K562 (cell line): ENCODE data around the gene TMEM53. TPM values are rescaled to one million over a fixed set of nuclear protein-coding genes. Genes with fewer than 3 reads are reported as not detected.

Experiments
- ATF6 ChIP-seq: sonication (generic); formaldehyde crosslinking; IDR thresholded peaks from 2 replicates; pipeline ENCODE4 v1.4.0; 2020; ENCODE audit warnings: mild to moderate bottlenecking, missing genetic modification reagents
- CBFA2T2 ChIP-seq: fragments of 450-650 bp; conservative IDR thresholded peaks from 2 replicates; pipeline ENCODE4 v1.6.1; 2017; ENCODE audit warnings: mild to moderate bottlenecking
- EHMT2 ChIP-seq: fragments of 450-650 bp; IDR thresholded peaks from 2 replicates; pipeline ENCODE4 v1.6.1; 2018; ENCODE audit warnings: antibody characterized with exemption
- GTF2F1 ChIP-seq: IDR thresholded peaks from 2 replicates; pipeline ENCODE4 v1.6.1; 2011; ENCODE audit warnings: low read depth, low read length, improper control_type of control experiment
- LEF1 ChIP-seq: fragments of 450-650 bp; IDR thresholded peaks from 2 replicates; pipeline ENCODE4 v1.6.1; 2016; ENCODE audit warnings: mild to moderate bottlenecking
- MAFK ChIP-seq: IDR thresholded peaks from 2 replicates; pipeline ENCODE4 v1.6.1; 2011; ENCODE audit warnings: low read length, improper control_type of control experiment
- MBD1 ChIP-seq: fragments of 250-450 bp; sonication (Bioruptor Pico); IDR thresholded peaks from 2 replicates; pipeline ENCODE4 v1.8.0; 2022; ENCODE audit warnings: inconsistent platforms
- MBD2 ChIP-seq: sonication (generic); IDR thresholded peaks from 2 replicates; pipeline ENCODE4 v1.6.1; 2016; ENCODE audit warnings: low read depth, borderline replicate concordance
- MTA1 ChIP-seq: fragments of 450-650 bp; IDR thresholded peaks from 2 replicates; pipeline ENCODE4 v1.6.1; 2017; ENCODE audit warnings: borderline replicate concordance
- MTA3 ChIP-seq: fragments of 450-650 bp; formaldehyde crosslinking; IDR thresholded peaks from 2 replicates; pipeline ENCODE4 v1.6.1; 2017; ENCODE audit warnings: mild to moderate bottlenecking, borderline replicate concordance
- PML ChIP-seq: IDR thresholded peaks from 2 replicates; pipeline ENCODE4 v1.6.1; 2012; ENCODE audit warnings: low read length, inconsistent platforms
- POLR2A ChIP-seq: fragments of 450-650 bp; conservative IDR thresholded peaks from 2 replicates; pipeline ENCODE4 v1.6.1; 2016
- RFX5 ChIP-seq: IDR thresholded peaks from 2 replicates; pipeline ENCODE4 v1.6.1; 2011; ENCODE audit warnings: low read depth, mild to moderate bottlenecking, improper control_type of control experiment, low read length
- SIN3A ChIP-seq, 2 experiments: fragments of 150-350 bp in 1 of 2; IDR thresholded peaks; 2 replicates each; pipeline ENCODE4 v1.6.1; 2011 to 2016; ENCODE audit warnings: borderline replicate concordance in 2 of 2, low read depth in 2 of 2, low read length in 2 of 2, mild to moderate bottlenecking in 2 of 2, moderate library complexity in 2 of 2; ENCODE audit not compliant: control insufficient read depth in 1 of 2
- SP2 ChIP-seq: IDR thresholded peaks from 2 replicates; pipeline ENCODE4 v1.6.1; 2011; ENCODE audit warnings: mild to moderate bottlenecking, low read depth, low read length, moderate library complexity; ENCODE audit not compliant: poor library complexity, severe bottlenecking; ENCODE audit errors: extremely low read depth
- TCF3 ChIP-seq: sonication (generic); formaldehyde crosslinking; IDR thresholded peaks from 2 replicates; pipeline ENCODE4 v1.4.0; 2020; ENCODE audit warnings: mild to moderate bottlenecking, missing genetic modification reagents
- TCF7 ChIP-seq: sonication (generic); IDR thresholded peaks from 2 replicates; pipeline ENCODE4 v1.6.1; 2016; ENCODE audit warnings: antibody characterized with exemption, borderline replicate concordance
- THAP12 ChIP-seq: fragments of 250-450 bp; sonication (Bioruptor Pico); IDR thresholded peaks from 2 replicates; pipeline ENCODE4 v1.9.0; 2021; ENCODE audit warnings: mild to moderate bottlenecking, inconsistent platforms
- ZKSCAN1 ChIP-seq: fragments of 150-350 bp; IDR thresholded peaks from 2 replicates; pipeline ENCODE4 v1.6.1; 2016; ENCODE audit warnings: low read depth, low read length
- ZNF174 ChIP-seq: fragments of 250-450 bp; sonication (Bioruptor Pico); IDR thresholded peaks from 2 replicates; pipeline ENCODE4 v1.4.0; 2020; ENCODE audit warnings: mild to moderate bottlenecking
- ZNF347 ChIP-seq: fragments of 450-650 bp; formaldehyde crosslinking; IDR thresholded peaks from 2 replicates; pipeline ENCODE4 v1.4.0; 2020; ENCODE audit warnings: low read depth, mild to moderate bottlenecking, moderate library complexity
- ZNF384 ChIP-seq: IDR thresholded peaks from 2 replicates; pipeline ENCODE4 v1.6.1; 2012; ENCODE audit warnings: low read depth, low read length, improper control_type of control experiment
- ZNF507 ChIP-seq: conservative IDR thresholded peaks from 2 replicates; pipeline ENCODE4 v1.6.1; 2017; ENCODE audit warnings: missing genetic modification characterization, missing compliant biosample characterization
- ZNF76 ChIP-seq: fragments of 250-450 bp; sonication (Bioruptor Pico); IDR thresholded peaks from 2 replicates; pipeline ENCODE4 v1.4.0; 2020; ENCODE audit warnings: mild to moderate bottlenecking, moderate library complexity, borderline replicate concordance
- polyA plus RNA-seq, 8 experiments: library from polyadenylated mRNA; depleted of rRNA in 4 of 8; stranded (reverse) in 5 of 8; unstranded in 3 of 8; fragments of >200 nt; fragmentation: Nextera tagmentation in 2 of 8; fragmentation: Illumina TruSeq in 1 of 8; extraction: Ambion mirVana in 2 of 8; extraction: Trizol in 1 of 8; gene quantifications; 2 replicates each; pipeline versions ENCODE4 v1.2.1 to v1.2.3, GENCODE V29; 2011 to 2014; ENCODE audit warnings: inconsistent platforms in 1 of 8, missing spikeins in 1 of 8
- total RNA-seq, 7 experiments: library from RNA; depleted of rRNA in 6 of 7; stranded (reverse); fragments of >200 nt in 6 of 7; fragmentation: Illumina TruSeq in 2 of 7; extraction: Trizol in 2 of 7; gene quantifications; 2 replicates each; pipeline versions ENCODE4 v1.2.1 to v1.2.3, GENCODE V29; 2011 to 2021; ENCODE audit warnings: low replicate concordance in 1 of 7

TMEM53 gene
- total and polyA plus RNA-seq, 9 of the 15 experiments (the other 6 are each of a cell fraction or from before 2014, with no cell fraction given), result 0.23 to 3.7 (median 2.0) TPM

- TF ChIP-seq ATF6 (CRISPR knock-in tag) (no peak), SIN3A (IDR thresholded peaks at IDR 0.05; ENCODE audit: borderline replicate concordance in 2 of 2, control insufficient read depth in 1 of 2, low read depth in 2 of 2, low read length in 2 of 2) (peak in 1 of 2 experiments; percentile 80; a peak in 2 of 4 replicates), MAFK (peak; percentile 51), SP2 (peak; percentile 96), TCF7 (0 out of 2 replicates have a peak, but pooled peaks have one; percentile 47), THAP12 (CRISPR knock-in tag) (peak; percentile 83), PML (peak; percentile 41; the same call in 1 of the 2 replicates), POLR2A (peak; percentile 87), GTF2F1 (0 out of 2 replicates have a peak, but pooled peaks have one; percentile 70), MTA3 (peak; percentile 27; the same call in 1 of the 2 replicates), ZNF76 (CRISPR knock-in tag) (no peak), EHMT2 (peak; percentile 58), MTA1 (peak; percentile 81), ZNF347 (CRISPR knock-in tag) (no peak), LEF1 (peak; percentile 57; the same call in 1 of the 2 replicates), MBD2 (peak; percentile 99), ZNF384 (no peak), ZKSCAN1 (peak; percentile 23; the same call in 1 of the 2 replicates), RFX5 (peak; percentile 44), MBD1 (peak; percentile 96), ZNF174 (no peak), CBFA2T2 (no peak), TCF3 (CRISPR knock-in tag) (0 out of 2 replicates have a peak, but pooled peaks have one; percentile 5), ZNF507 (no peak)
Measured at GRCh38 chr1:44674113-44675000, at the start of gene TMEM53, which contains the start of gene ARMH1 (continued).
